Adrenal gland (tissue), 12 donors: Measurements from ENCODE around the gene GPR62. TPM values are rescaled to one million over a fixed set of nuclear protein-coding genes. Genes with fewer than 3 reads are reported as not detected.

Experiments used
- DNase-seq, 7 donors: peaks; one replicate each; pipeline ENCODE4 v3.0.0-alpha.2; 2019 to 2020
- H3K27ac ChIP-seq, 5 donors: fragments of 200-600 bp; sonication (generic) in 4 of 5; 1 replicate in 3 of 5; 2 replicates in 2 of 5; pipeline versions ENCODE4 v1.5.1 to v1.8.0; 2016 to 2020; ENCODE audit warnings: mild to moderate bottlenecking in 1 of 5
- H3K27me3 ChIP-seq: fragments of 200-600 bp; 2 replicates; pipeline ENCODE4 v1.8.0; 2021
- H3K36me3 ChIP-seq, 2 donors: fragments of 200-600 bp; replicated peaks in 1 of 2; 1 replicate in 1 of 2; 2 replicates in 1 of 2; pipeline versions ENCODE4 v1.5.1 to v1.8.0; 2018 to 2022
- H3K4me1 ChIP-seq, 2 donors: fragments of 200-600 bp; replicated peaks in 1 of 2; 1 replicate in 1 of 2; 2 replicates in 1 of 2; pipeline versions ENCODE4 v1.5.1 to v1.8.0; 2018 to 2021
- H3K4me3 ChIP-seq, 4 donors: fragments of 200-600 bp; sonication (generic) in 3 of 4; one replicate each; pipeline ENCODE4 v1.5.1; 2016 to 2018
- H3K9me3 ChIP-seq, 3 donors: fragments of 200-600 bp; sonication (generic) in 1 of 3; replicated peaks in 1 of 3; 1 replicate in 2 of 3; 2 replicates in 1 of 3; pipeline versions ENCODE4 v1.5.1 to v1.8.0; 2016 to 2021
- CTCF ChIP-seq, 6 experiments: fragments of 450-650 bp in 4 of 6; fragments of 200-600 bp in 2 of 6; sonication (generic) in 1 of 6; IDR thresholded peaks; 1 replicate in 5 of 6; 2 replicates in 1 of 6; pipeline versions ENCODE4 v1.5.1 to v1.8.0; 2016 to 2021; ENCODE audit warnings: antibody characterized with exemption in 6 of 6, mild to moderate bottlenecking in 2 of 6, moderate library complexity in 1 of 6
- POLR2A ChIP-seq, 2 donors: fragments of 450-650 bp; IDR thresholded peaks; one replicate each; pipeline ENCODE4 v1.6.1; 2017; ENCODE audit warnings: antibody characterized with exemption in 2 of 2, mild to moderate bottlenecking in 2 of 2, moderate library complexity in 1 of 2
- WGBS, 4 donors: extraction: QIAGEN DNeasy Blood & Tissue Kit in 2 of 4; methylation state at CpG; one replicate each; pipeline versions ENCODE4 v1.1.5 to v1.1.7; 2013 to 2017; 5-methylcytosine and 5-hydroxymethylcytosine counted together
- intact Hi-C, 2 donors: fragments of 100-400 bp; cut with DNase I; formaldehyde crosslinking; loops; one replicate each; pipeline versions ENCODE4 v1.14.1 to v1.15.0; 2022 to 2023
- polyA plus RNA-seq, 3 donors: library from polyadenylated mRNA; stranded (reverse); fragments of 200-250 nt in 2 of 3; fragments of 350-450 nt in 1 of 3; fragmentation: Illumina TruSeq in 1 of 3; extraction: RNeasy Lipid Tissue Mini Kit (QIAGEN cat#74804) in 1 of 3; gene quantifications; one replicate each; pipeline ENCODE4 v1.2.3, GENCODE V29; 2013 to 2014
- total RNA-seq, 9 donors: library from RNA; depleted of rRNA in 4 of 9; stranded (reverse); fragments of >200 nt in 4 of 9; fragments of 120-200 nt in 1 of 9; fragmentation: NEBNext Ultra II Directional in 1 of 9; extraction: Animal tissue kit (Norgen Biotek cat#: 25700) in 1 of 9; gene quantifications; one replicate each; pipeline versions ENCODE4 v1.1.0 to v1.2.4, GENCODE V29; 2013 to 2023
- donor health status: healthy with polysubstance abuse.
- donor health status: Bipolar disorder and iron deficiency.
- donor health status: DM: yes; HTN: yes; CAD: no.
- donor health status: DM: no; HTN: no; CAD: no.
- donor health status: DM: no; HTN: no; CAD: no.
- donor health status: DM: yes; HTN: yes; CAD: no.

GPR62 gene
- total and polyA plus RNA-seq, 12 donors, result 0.13 to 0.83 (median 0.35) TPM; not detected in 2

GRCh38 chr3:51954105-51954504, 1.1 kb upstream of the GPR62 start:
- TF ChIP-seq POLR2A (IDR thresholded peaks at IDR 0.05) (no peak), CTCF (IDR thresholded peaks at IDR 0.05) (no peak)
- intact Hi-C loops, result no loop called here
- 76 to 83% (median 79%) methylated on average over 6 of the region's 6 CpGs for WGBS, 4 donors
- Histone ChIP-seq H3K36me3 (peaks cover 0 to 4% of the 10 kb centered on the region in 2 donors), H3K4me1 (peaks cover 9 to 11% of the 10 kb centered on the region in 2 donors), H3K27ac (no peak overlapping the region), H3K4me3 (no peak overlapping the region), H3K27me3 (no peaks in the 10 kb centered on the region), H3K9me3 (no peaks in the 10 kb centered on the region)
- no peak for DNase-seq

DNA sequence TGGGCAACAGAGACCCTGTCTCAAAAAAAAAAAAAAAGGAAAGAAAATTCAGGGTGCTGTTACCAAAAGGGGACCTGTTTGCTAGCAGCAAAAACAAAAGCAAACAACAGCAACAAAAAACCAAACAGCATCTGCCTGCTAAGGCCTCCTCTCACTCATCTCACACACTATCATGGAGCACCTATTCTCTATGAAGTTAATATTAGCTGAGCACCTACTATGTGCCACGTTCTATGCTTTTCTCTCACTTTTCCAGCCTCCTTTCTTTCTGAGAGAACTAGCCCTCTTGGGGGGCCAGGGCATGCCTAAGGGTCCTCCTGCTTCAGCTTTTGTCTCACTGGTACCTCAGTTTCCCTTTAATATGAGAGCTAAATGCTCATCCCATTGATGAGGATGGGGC, 468 bp upstream of the GPR62 start:
- TF ChIP-seq POLR2A (IDR thresholded peaks at IDR 0.05), result no peak
- no peak for TF ChIP-seq CTCF (IDR thresholded peaks at IDR 0.05)
- intact Hi-C loops, result no loop called here
- H3K4me3 ChIP-seq, result no peak overlapping the region
- no peak overlapping the region for H3K27ac ChIP-seq
- H3K9me3 ChIP-seq, result no peaks in the 10 kb centered on the region
- 75 to 92% (median 81%) methylated on average over 1 of the region's 1 CpG for WGBS, 4 donors
- H3K4me1 ChIP-seq, result peaks cover 9 to 11% of the 10 kb centered on the region in 2 donors
- no peaks in the 10 kb centered on the region for H3K27me3 ChIP-seq
- DNase-seq, result no peak
- peaks cover 0 to 3% of the 10 kb centered on the region in 2 donors for H3K36me3 ChIP-seq

GRCh38 chr3:51955893-51956770, 951 bp downstream of the GPR62 start:
- peak; percentile 55 to 80 (median 65) for DNase-seq
- Histone ChIP-seq H3K4me3 (peak overlapping the region in 1 of 4 donors; percentile 63), H3K9me3 (no peaks in the 10 kb centered on the region), H3K27me3 (no peaks in the 10 kb centered on the region), H3K36me3 (peaks cover 0 to 8% of the 10 kb centered on the region in 2 donors), H3K27ac (peak overlapping the region in 4 of 5 donors; percentile 44 to 80 (median 72)), H3K4me1 (peaks cover 9 to 11% of the 10 kb centered on the region in 2 donors)
- 3 to 27% (median 5%) methylated on average over 7 to 97 of the region's 97 CpGs for WGBS, 4 donors
- TF ChIP-seq CTCF (IDR thresholded peaks at IDR 0.05), result peak; percentile 5 to 73 (median 34)
- TF ChIP-seq POLR2A (IDR thresholded peaks at IDR 0.05), result peak in 1 of 2 donors; percentile 15
- intact Hi-C loops, result no loop called here

GRCh38 chr3:51957520-51958205, 2.5 kb downstream of the GPR62 start:
- Histone ChIP-seq H3K27ac (no peak overlapping the region), H3K9me3 (no peaks in the 10 kb centered on the region), H3K4me1 (peaks cover 9 to 11% of the 10 kb centered on the region in 2 donors), H3K27me3 (no peaks in the 10 kb centered on the region), H3K4me3 (no peak overlapping the region), H3K36me3 (peaks cover 0 to 8% of the 10 kb centered on the region in 2 donors)
- no peak for DNase-seq
- intact Hi-C loops, result no loop called here
- 92 to 96% (median 95%) methylated on average over 8 to 15 of the region's 15 CpGs for WGBS, 4 donors
- TF ChIP-seq POLR2A (IDR thresholded peaks at IDR 0.05), result no peak
